GM23248 (cell line): ENCODE results near the gene PPP1R36. TPM values are rescaled to one million over a fixed set of nuclear protein-coding genes. Genes with fewer than 3 reads are reported as not detected.

Source experiments
- DNase-seq: peaks from one replicate; pipeline ENCODE4 v3.0.0-alpha.2; 2015
- H2AFZ ChIP-seq: fragments of 200-600 bp; sonication (generic); 2 replicates; pipeline ENCODE4 v1.6.1; 2016; ENCODE audit warnings: antibody characterized with exemption
- H3F3A ChIP-seq: fragments of 200-600 bp; sonication (generic); 2 replicates; pipeline ENCODE4 v1.6.1; 2016; ENCODE audit warnings: mild to moderate bottlenecking, antibody characterized with exemption, mixed run types; ENCODE audit not compliant: insufficient read depth
- H3K27ac ChIP-seq: fragments of 200-600 bp; sonication (generic); 2 replicates; pipeline ENCODE4 v1.5.1; 2016; ENCODE audit warnings: mild to moderate bottlenecking
- H3K27me3 ChIP-seq: fragments of 200-600 bp; sonication (generic); replicated peaks from 2 replicates; pipeline ENCODE4 v1.6.1; 2016; ENCODE audit warnings: mild to moderate bottlenecking; ENCODE audit not compliant: insufficient read depth
- H3K36me3 ChIP-seq: fragments of 200-600 bp; sonication (generic); 2 replicates; pipeline ENCODE4 v1.6.1; 2016; ENCODE audit warnings: low read depth, mild to moderate bottlenecking
- H3K4me1 ChIP-seq: fragments of 200-600 bp; sonication (generic); 2 replicates; pipeline ENCODE4 v1.6.1; 2016; ENCODE audit warnings: mild to moderate bottlenecking; ENCODE audit not compliant: insufficient read depth
- H3K4me2 ChIP-seq: fragments of 200-600 bp; sonication (generic); one replicate; pipeline ENCODE4 v1.6.1; 2016; ENCODE audit warnings: mild to moderate bottlenecking; ENCODE audit not compliant: unreplicated experiment
- H3K4me3 ChIP-seq: fragments of 200-600 bp; sonication (generic); 2 replicates; pipeline ENCODE4 v1.5.1; 2016; ENCODE audit warnings: mild to moderate bottlenecking
- H3K79me2 ChIP-seq: fragments of 200-600 bp; sonication (generic); 2 replicates; pipeline ENCODE4 v1.6.1; 2016; ENCODE audit warnings: mild to moderate bottlenecking; ENCODE audit not compliant: insufficient read depth
- H3K9ac ChIP-seq: fragments of 200-600 bp; sonication (generic); 2 replicates; pipeline ENCODE4 v1.6.1; 2016; ENCODE audit warnings: mild to moderate bottlenecking
- H3K9me2 ChIP-seq: fragments of 200-600 bp; sonication (generic); 2 replicates; pipeline ENCODE4 v1.6.1; 2016; ENCODE audit warnings: mixed run types, mild to moderate bottlenecking, moderate library complexity; ENCODE audit not compliant: insufficient read depth
- H3K9me3 ChIP-seq: fragments of 200-600 bp; sonication (generic); one replicate; pipeline ENCODE4 v1.6.1; 2017; ENCODE audit warnings: low read depth
- H4K20me1 ChIP-seq: fragments of 200-600 bp; sonication (generic); 2 replicates; pipeline ENCODE4 v1.6.0; 2016; ENCODE audit not compliant: insufficient read depth
- EZH2 ChIP-seq: fragments of 200-600 bp; sonication (generic); IDR thresholded peaks from 2 replicates; pipeline ENCODE4 v1.6.1; 2018; ENCODE audit warnings: antibody characterized with exemption, mild to moderate bottlenecking; ENCODE audit not compliant: insufficient read depth, poor library complexity, severe bottlenecking
- EZH2phosphoT487 ChIP-seq: fragments of 200-600 bp; sonication (generic); IDR thresholded peaks from 2 replicates; pipeline ENCODE4 v1.6.1; 2018; ENCODE audit warnings: antibody characterized with exemption, moderate library complexity, mild to moderate bottlenecking, low read depth; ENCODE audit not compliant: insufficient read depth
- WGBS, 2 experiments: methylation state at CpG; one replicate each; pipeline ENCODE4 v1.1.6; 2015 to 2017; ENCODE audit warnings: low lambda C conversion rate in 2 of 2, low coverage in 1 of 2; ENCODE audit errors: missing lambda C conversion rate in 2 of 2; 5-methylcytosine and 5-hydroxymethylcytosine counted together
- in situ Hi-C: fragments of 300-500 bp; cut with MboI; formaldehyde crosslinking; loops from 2 replicates; pipeline ENCODE4 v1.15.0; 2020
- polyA plus RNA-seq: library from polyadenylated mRNA; unstranded; fragments of >200 nt; fragmentation: Nextera tagmentation; extraction: Ambion mirVana; gene quantifications from 2 replicates; pipeline ENCODE4 v1.2.1, GENCODE V29; 2016
- total RNA-seq: library from RNA; depleted of rRNA; stranded (reverse); fragments of >200 nt; shearing (Covaris generic); gene quantifications from 2 replicates; pipeline ENCODE4 v1.2.3, GENCODE V29; 2014

The PPP1R36 gene
- total and polyA plus RNA-seq, 2 experiments from 2014 or later = 1.6 to 2.0 TPM

- in situ Hi-C loops = no loop called here
- H4K20me1 ChIP-seq = peaks cover 64% of the 10 kb centered on the region
Observed at GRCh38 chr14:64509036-64509435, 40.7 kb upstream of the PPP1R36 start.

DNA sequence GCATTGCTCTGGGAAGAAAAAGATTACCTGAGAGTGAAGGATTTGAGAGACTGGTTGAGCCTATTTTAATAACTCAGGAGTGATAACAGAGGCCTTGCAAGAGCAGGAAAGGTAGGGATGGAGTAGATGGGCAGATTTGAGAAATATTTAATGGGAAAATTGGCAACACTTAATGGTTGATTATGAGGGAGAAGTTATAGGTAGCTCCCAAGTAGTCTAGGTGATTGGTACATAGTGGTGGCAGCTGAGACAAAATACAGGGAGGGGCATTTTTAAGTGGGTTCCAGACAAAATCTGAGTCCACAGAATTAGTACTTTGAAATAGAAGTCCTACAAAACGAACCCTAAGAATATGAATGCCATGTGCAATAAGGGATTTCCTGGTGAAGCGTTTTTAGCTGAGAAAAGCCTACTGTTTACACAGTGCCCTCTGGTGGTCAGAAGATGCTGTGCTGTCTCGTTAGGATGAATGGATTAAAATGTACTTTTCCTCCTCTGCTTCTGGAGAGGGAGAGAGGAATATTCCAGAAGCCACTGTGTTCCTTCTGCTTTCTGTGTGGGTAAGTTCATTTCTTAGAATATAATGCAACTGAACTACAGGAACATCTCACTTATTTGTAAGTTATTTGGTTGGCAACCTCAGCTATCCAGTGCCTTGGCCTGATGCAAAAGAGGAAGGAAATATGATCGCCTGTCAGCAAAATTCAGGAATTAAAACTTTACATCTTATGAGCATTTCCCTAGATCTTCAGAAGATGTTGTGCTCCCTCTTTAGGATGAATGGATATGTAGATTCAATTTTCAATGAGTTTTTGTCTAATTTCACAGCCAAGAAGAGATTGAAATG, 38.7 kb upstream of the PPP1R36 start:
- H3K79me2 ChIP-seq = peaks cover 100% of the 10 kb centered on the region
- H4K20me1 ChIP-seq = peaks cover 72% of the 10 kb centered on the region
- peak; percentile 81 for DNase-seq
- no peaks in the 10 kb centered on the region for H3K36me3 ChIP-seq
- peak overlapping the region; percentile 5; the same call in 1 of the 2 replicates for H3K9ac ChIP-seq
- H3K9me2 ChIP-seq = no peaks in the 10 kb centered on the region
- no peaks in the 10 kb centered on the region for H3K9me3 ChIP-seq
- peaks cover 60% of the 10 kb centered on the region for H3F3A ChIP-seq
- in situ Hi-C loops = no loop called here
- H3K27ac ChIP-seq = peak overlapping the region; percentile 32
- peak overlapping the region; percentile 41 for H3K4me2 ChIP-seq
- no peaks in the 10 kb centered on the region for H3K27me3 ChIP-seq
- peaks cover 68% of the 10 kb centered on the region for H3K4me1 ChIP-seq
- no peak overlapping the region for H2AFZ ChIP-seq
- H3K4me3 ChIP-seq = 0 out of 2 replicates have a peak overlapping the region, but pooled peaks have one; percentile 12
- no peak for TF ChIP-seq EZH2
- TF ChIP-seq EZH2phosphoT487 = no peak
- WGBS, 2 experiments = 21 to 26% methylated on average over 4 of the region's 4 CpGs

More at GRCh38 chr14:64509036-64509435, 40.7 kb upstream of the PPP1R36 start:
- no peak for DNase-seq
- no peak overlapping the region for H2AFZ ChIP-seq
- H3K4me1 ChIP-seq = peaks cover 59% of the 10 kb centered on the region
- no peak overlapping the region for H3K9ac ChIP-seq
- peaks cover 62% of the 10 kb centered on the region for H3F3A ChIP-seq
- no peak overlapping the region for H3K27ac ChIP-seq
- WGBS, 2 experiments = 89 to 96% methylated on average over 8 of the region's 8 CpGs
- TF ChIP-seq EZH2phosphoT487 (no peak), EZH2 (no peak)
- peaks cover 94% of the 10 kb centered on the region for H3K79me2 ChIP-seq
- H3K27me3 ChIP-seq = no peaks in the 10 kb centered on the region
- H3K4me3 ChIP-seq = no peak overlapping the region
- no peaks in the 10 kb centered on the region for H3K36me3 ChIP-seq
- H3K9me3 ChIP-seq = no peaks in the 10 kb centered on the region
- H3K9me2 ChIP-seq = no peaks in the 10 kb centered on the region
- H3K4me2 ChIP-seq = peak overlapping the region; percentile 20

- WGBS, 2 experiments = 99 to 100% methylated on average over 2 of the region's 2 CpGs
- Histone ChIP-seq H3K4me1 (peaks cover 46% of the 10 kb centered on the region), H3K27ac (no peak overlapping the region), H3F3A (peaks cover 47% of the 10 kb centered on the region), H3K27me3 (no peaks in the 10 kb centered on the region), H3K9me3 (no peaks in the 10 kb centered on the region), H3K9me2 (no peaks in the 10 kb centered on the region), H3K4me2 (no peak overlapping the region), H3K79me2 (peaks cover 100% of the 10 kb centered on the region), H2AFZ (no peak overlapping the region), H4K20me1 (peaks cover 73% of the 10 kb centered on the region), H3K9ac (no peak overlapping the region), H3K36me3 (no peaks in the 10 kb centered on the region), H3K4me3 (no peak overlapping the region)
- DNase-seq = no peak
- in situ Hi-C loops = no loop called here
- TF ChIP-seq EZH2 = no peak
- TF ChIP-seq EZH2phosphoT487 = no peak
Observed at GRCh38 chr14:64513271-64513670, 36.5 kb upstream of the PPP1R36 start.

GRCh38 chr14:64515053-64515452, 34.7 kb upstream of the PPP1R36 start:
- H4K20me1 ChIP-seq = peaks cover 66% of the 10 kb centered on the region

More at GRCh38 chr14:64515053-64515452, 34.7 kb upstream of the PPP1R36 start:
- H2AFZ ChIP-seq = no peak overlapping the region
- H3K9me3 ChIP-seq = no peaks in the 10 kb centered on the region
- no peak overlapping the region for H3K4me3 ChIP-seq
- H3K9me2 ChIP-seq = no peaks in the 10 kb centered on the region
- peaks cover 30% of the 10 kb centered on the region for H3K4me1 ChIP-seq
- H3F3A ChIP-seq = peaks cover 45% of the 10 kb centered on the region
- TF ChIP-seq EZH2 (no peak), EZH2phosphoT487 (no peak)
- no peaks in the 10 kb centered on the region for H3K27me3 ChIP-seq
- no peaks in the 10 kb centered on the region for H3K36me3 ChIP-seq
- no peak overlapping the region for H3K27ac ChIP-seq
- no peak overlapping the region for H3K9ac ChIP-seq
- peaks cover 100% of the 10 kb centered on the region for H3K79me2 ChIP-seq
- whole genome bisulfite sequencing, 2 experiments = 58 to 72% methylated on average over 1 of the region's 1 CpG
- H3K4me2 ChIP-seq = no peak overlapping the region
- no peak for DNase-seq
- in situ Hi-C loops = no loop called here
